HCT116 (cell line): ENCODE data around the gene SHISAL1.

Source experiments
- ELF1 ChIP-seq: IDR thresholded peaks from 2 replicates; pipeline ENCODE4 v1.6.1; 2012; ENCODE audit warnings: low read depth, borderline replicate concordance
- EZH2 ChIP-seq: fragments of 200-600 bp; sonication (generic); IDR thresholded peaks from 2 replicates; pipeline ENCODE4 v1.6.1; 2017; ENCODE audit warnings: antibody characterized with exemption, mixed run types

DNA sequence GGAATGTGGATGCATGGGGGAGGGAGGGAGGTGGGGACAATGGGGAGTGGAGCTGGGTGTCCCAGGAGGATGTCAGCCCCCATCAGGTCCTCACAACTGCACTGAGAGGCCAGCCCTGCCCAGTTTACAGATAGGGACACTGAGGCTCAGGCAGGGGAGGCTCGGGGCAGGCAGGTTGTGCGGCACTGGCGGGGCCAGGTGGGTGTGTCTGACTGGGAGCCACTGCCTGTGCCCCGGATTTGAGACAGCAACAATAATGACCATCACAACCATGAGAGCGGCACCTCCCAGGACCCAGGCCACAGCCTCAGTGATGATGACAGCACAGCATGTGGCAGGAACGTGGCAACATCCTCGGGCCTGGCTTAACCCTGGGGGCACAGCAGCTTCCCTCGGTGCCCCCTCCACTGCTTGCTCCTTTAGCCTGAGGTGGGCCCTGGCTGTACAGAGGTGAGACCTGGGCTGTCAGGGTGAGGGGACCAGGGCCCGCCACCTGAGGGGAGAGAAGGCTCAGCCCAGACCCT, 32.0 kb downstream of the SHISAL1 start:
- no peak for TF ChIP-seq ELF1
- TF ChIP-seq EZH2, result no peak
